SU-DHL-6 (cell line): ENCODE data around the gene P2RY8.
"Not testable (repeated sequence)": the region's sequence is repeated elsewhere in the genome, so short reads cannot be mapped to it uniquely, and the experiment has no call there.

ENCODE experiments used
- H2AFZ ChIP-seq: fragments of 200-600 bp; sonication (generic); 2 replicates; pipeline ENCODE4 v1.6.1; 2014; ENCODE audit warnings: low read depth, mild to moderate bottlenecking, moderate library complexity, mixed read lengths, antibody characterized with exemption, low read length; ENCODE audit not compliant: severe bottlenecking
- H3F3A ChIP-seq: fragments of 200-600 bp; shearing (Covaris generic); 2 replicates; pipeline ENCODE4 v1.6.0; 2016; ENCODE audit warnings: antibody characterized with exemption, mild to moderate bottlenecking; ENCODE audit not compliant: insufficient read depth
- H3K27ac ChIP-seq: fragments of 200-600 bp; sonication (generic); 2 replicates; pipeline ENCODE4 v1.5.1; 2016; ENCODE audit warnings: low read depth, mild to moderate bottlenecking, low read length, moderate library complexity, mixed read lengths
- H3K27me3 ChIP-seq: fragments of 200-600 bp; sonication (generic), shearing (Covaris generic); 2 replicates; pipeline ENCODE4 v1.6.0; 2014; ENCODE audit warnings: mild to moderate bottlenecking, low read length
- H3K36me3 ChIP-seq: fragments of 200-600 bp; sonication (generic); 2 replicates; pipeline ENCODE4 v1.6.1; 2014; ENCODE audit warnings: mild to moderate bottlenecking, low read length, mixed read lengths
- H3K4me2 ChIP-seq: fragments of 300-600, 200-600 bp; shearing (Covaris generic), sonication (generic); 2 replicates; pipeline ENCODE4 v1.6.0; 2014; ENCODE audit warnings: low read length, low read depth, mild to moderate bottlenecking; ENCODE audit not compliant: poor library complexity, severe bottlenecking
- H3K4me3 ChIP-seq: fragments of 200-600 bp; sonication (generic); 2 replicates; pipeline ENCODE4 v1.5.1; 2014; ENCODE audit warnings: antibody characterized with exemption, low read length, mild to moderate bottlenecking, mixed read lengths; ENCODE audit not compliant: insufficient read depth, poor library complexity, severe bottlenecking
- H3K79me2 ChIP-seq: fragments of 200-600 bp; sonication (generic); 2 replicates; pipeline ENCODE4 v1.6.1; 2014; ENCODE audit warnings: mild to moderate bottlenecking, low read length, moderate library complexity; ENCODE audit not compliant: insufficient read depth
- H3K9ac ChIP-seq: fragments of 200-600 bp; sonication (generic); 2 replicates; pipeline ENCODE4 v1.7.0; 2014; ENCODE audit warnings: mild to moderate bottlenecking, low read length
- H3K9me2 ChIP-seq: fragments of 200-600 bp; sonication (generic); replicated peaks from 2 replicates; pipeline ENCODE4 v1.6.1; 2014; ENCODE audit warnings: low read length; ENCODE audit not compliant: insufficient read depth
- H3K9me3 ChIP-seq: fragments of 200-600 bp; sonication (generic); 2 replicates; pipeline ENCODE4 v1.6.1; 2014; ENCODE audit warnings: low read length, mixed read lengths; ENCODE audit not compliant: insufficient read depth
- H4K20me1 ChIP-seq: fragments of 200-600 bp; sonication (generic); 2 replicates; pipeline ENCODE4 v1.6.1; 2014; ENCODE audit warnings: low read depth, mild to moderate bottlenecking, antibody characterized with exemption, low read length, moderate library complexity, mixed read lengths
- EZH2phosphoT487 ChIP-seq: fragments of 200-600 bp; sonication (generic), shearing (Covaris generic); conservative IDR thresholded peaks from 2 replicates; pipeline ENCODE4 v1.6.1; 2018; ENCODE audit warnings: mild to moderate bottlenecking, antibody characterized with exemption, low read length, moderate library complexity, mixed read lengths
- TF ChIP-seq, protein P1 (sequence below): fragments of 200-600 bp; sonication (generic); IDR thresholded peaks from one replicate; pipeline ENCODE4 v1.5.1; 2017; ENCODE audit warnings: antibody characterized with exemption, mild to moderate bottlenecking, low read length, moderate library complexity; ENCODE audit not compliant: insufficient read depth, poor library complexity, severe bottlenecking

Gene P2RY8

GRCh38 chrX:1576201-1576992 is 39.4 kb upstream of the P2RY8 start:
- Histone ChIP-seq H3F3A (no peaks in the 10 kb centered on the region; the same call in 1 of the 2 replicates), H3K27me3 (no peaks in the 10 kb centered on the region), H3K4me3 (no peak overlapping the region), H3K4me2 (no peak overlapping the region), H3K9me3 (no peaks in the 10 kb centered on the region), H3K9ac (no peak overlapping the region), H3K79me2 (no peaks in the 10 kb centered on the region), H2AFZ (no peak overlapping the region), H4K20me1 (no peaks in the 10 kb centered on the region), H3K27ac (no peak overlapping the region), H3K36me3 (no peaks in the 10 kb centered on the region), H3K9me2 (no peaks in the 10 kb centered on the region)
- no peak for TF ChIP-seq EZH2phosphoT487
- TF ChIP-seq, protein P1, sequence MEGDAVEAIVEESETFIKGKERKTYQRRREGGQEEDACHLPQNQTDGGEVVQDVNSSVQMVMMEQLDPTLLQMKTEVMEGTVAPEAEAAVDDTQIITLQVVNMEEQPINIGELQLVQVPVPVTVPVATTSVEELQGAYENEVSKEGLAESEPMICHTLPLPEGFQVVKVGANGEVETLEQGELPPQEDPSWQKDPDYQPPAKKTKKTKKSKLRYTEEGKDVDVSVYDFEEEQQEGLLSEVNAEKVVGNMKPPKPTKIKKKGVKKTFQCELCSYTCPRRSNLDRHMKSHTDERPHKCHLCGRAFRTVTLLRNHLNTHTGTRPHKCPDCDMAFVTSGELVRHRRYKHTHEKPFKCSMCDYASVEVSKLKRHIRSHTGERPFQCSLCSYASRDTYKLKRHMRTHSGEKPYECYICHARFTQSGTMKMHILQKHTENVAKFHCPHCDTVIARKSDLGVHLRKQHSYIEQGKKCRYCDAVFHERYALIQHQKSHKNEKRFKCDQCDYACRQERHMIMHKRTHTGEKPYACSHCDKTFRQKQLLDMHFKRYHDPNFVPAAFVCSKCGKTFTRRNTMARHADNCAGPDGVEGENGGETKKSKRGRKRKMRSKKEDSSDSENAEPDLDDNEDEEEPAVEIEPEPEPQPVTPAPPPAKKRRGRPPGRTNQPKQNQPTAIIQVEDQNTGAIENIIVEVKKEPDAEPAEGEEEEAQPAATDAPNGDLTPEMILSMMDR: no peak

GRCh38 chrX:1574181-1574580 is 37.2 kb upstream of the P2RY8 start:
- not testable (repeated sequence) for H2AFZ ChIP-seq, H3K9me2 ChIP-seq, H3K4me2 ChIP-seq, H4K20me1 ChIP-seq, H3K4me3 ChIP-seq, H3K36me3 ChIP-seq, H3K79me2 ChIP-seq, H3K27me3 ChIP-seq, H3K9me3 ChIP-seq, H3K27ac ChIP-seq, H3K9ac ChIP-seq, H3F3A ChIP-seq

DNA sequence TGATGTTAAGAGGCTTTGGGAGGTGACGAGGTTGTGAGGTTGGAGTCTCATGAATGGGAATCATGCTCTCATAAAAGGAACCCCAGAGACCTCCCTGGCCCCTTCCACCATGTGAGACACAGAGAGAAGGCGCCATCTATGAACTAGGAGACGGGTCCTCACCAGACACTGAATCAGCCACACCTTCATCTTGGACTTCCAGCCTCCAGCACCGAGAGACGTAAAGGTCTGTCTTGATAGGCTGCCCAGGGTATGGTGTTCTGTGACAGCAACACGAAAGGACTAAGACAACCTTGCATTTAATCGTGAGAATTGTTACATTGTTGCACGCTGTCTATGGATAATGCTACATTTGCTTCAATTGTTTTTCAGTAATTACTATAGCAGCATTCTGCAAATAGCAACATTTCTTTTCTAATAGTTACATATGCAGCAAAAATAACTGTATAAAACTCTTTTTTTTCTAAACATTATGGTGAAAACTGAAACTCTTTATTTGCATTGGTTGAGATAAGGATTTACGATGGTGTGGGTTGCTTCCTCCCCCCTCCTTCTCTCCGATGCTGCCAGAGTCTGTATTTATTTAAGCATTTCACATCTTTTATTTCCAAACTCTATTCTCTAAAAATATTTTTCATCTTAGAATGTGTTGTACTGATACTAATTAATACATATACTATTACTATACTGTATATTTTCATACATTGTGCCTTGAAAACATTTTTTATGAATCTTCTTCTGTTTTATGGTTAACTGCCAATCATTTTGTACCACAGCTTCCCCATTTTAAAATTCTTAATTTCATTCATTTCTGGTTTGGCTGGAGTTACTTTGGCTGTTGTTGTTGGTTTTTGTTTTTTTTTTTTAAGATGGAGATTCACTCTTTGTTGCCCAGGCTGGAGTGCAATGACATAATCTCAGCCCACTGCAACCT is 28.0 kb upstream of the P2RY8 start:
- H3K9me3 ChIP-seq: no peaks in the 10 kb centered on the region
- H3K4me2 ChIP-seq: no peak overlapping the region
- H3K9me2 ChIP-seq: no peaks in the 10 kb centered on the region
- TF ChIP-seq, protein P1: no peak
- no peak for TF ChIP-seq EZH2phosphoT487
- H2AFZ ChIP-seq: no peak overlapping the region
- no peaks in the 10 kb centered on the region for H3K27me3 ChIP-seq
- H3K9ac ChIP-seq: no peak overlapping the region
- no peak overlapping the region for H3K4me3 ChIP-seq
- H3K27ac ChIP-seq: no peak overlapping the region
- no peaks in the 10 kb centered on the region for H3F3A ChIP-seq
- no peaks in the 10 kb centered on the region for H3K79me2 ChIP-seq
- H3K36me3 ChIP-seq: no peaks in the 10 kb centered on the region
- no peaks in the 10 kb centered on the region for H4K20me1 ChIP-seq

- H3K9me3 ChIP-seq, H2AFZ ChIP-seq, H3K4me3 ChIP-seq, H3K9me2 ChIP-seq, H4K20me1 ChIP-seq, H3K79me2 ChIP-seq, H3K27me3 ChIP-seq, H3K9ac ChIP-seq, H3F3A ChIP-seq, H3K27ac ChIP-seq, H3K36me3 ChIP-seq, H3K4me2 ChIP-seq: not testable (repeated sequence)
Measured at GRCh38 chrX:1564077-1564476, 27.1 kb upstream of the P2RY8 start.
